IPS-NIHi11 (cell line): ENCODE data around the gene CNMD.
A peak's percentile ranks its signal among the peaks of the same experiment; 100 is the strongest.

Source experiments
- DNase-seq: peaks from one replicate; pipeline ENCODE4 v3.0.0; 2012; ENCODE audit warnings: mixed read lengths, low spot score

CNMD gene

GRCh38 chr13:52739468-52740071, at the start of gene CNMD:
CNMD (minus strand) TSS chr13:52739820; CDS start chr13:52739701, 119 bp downstream.
- peak; percentile 36 for DNase-seq

- no peak for DNase-seq
Observed at GRCh38 chr13:52788011-52788410, 48.4 kb upstream of the CNMD start.

- DNase-seq: no peak
Observed at GRCh38 chr13:52787235-52787634, 47.6 kb upstream of the CNMD start.

GRCh38 chr13:52786766-52787165, 47.1 kb upstream of the CNMD start:
- no peak for DNase-seq

- DNase-seq: no peak
Observed at GRCh38 chr13:52785739-52786138, 46.1 kb upstream of the CNMD start.

GRCh38 chr13:52784591-52785340, 45.1 kb upstream of the CNMD start:
- no peak for DNase-seq

GRCh38 chr13:52783943-52784342, 44.3 kb upstream of the CNMD start:
- no peak for DNase-seq

GRCh38 chr13:52782471-52783448, 43.1 kb upstream of the CNMD start:
- DNase-seq: no peak

- DNase-seq: no peak
Observed at GRCh38 chr13:52780611-52781010, 41.0 kb upstream of the CNMD start.

- DNase-seq: no peak
Observed at GRCh38 chr13:52780092-52780491, 40.5 kb upstream of the CNMD start.

GRCh38 chr13:52779103-52779502, 39.5 kb upstream of the CNMD start:
- DNase-seq: peak; percentile 16

GRCh38 chr13:52776726-52777125, 37.1 kb upstream of the CNMD start:
- DNase-seq: no peak

- no peak for DNase-seq
Observed at GRCh38 chr13:52775511-52775910, 35.9 kb upstream of the CNMD start.

- no peak for DNase-seq
Observed at GRCh38 chr13:52767949-52768516, 28.4 kb upstream of the CNMD start.

- no peak for DNase-seq
Observed at GRCh38 chr13:52765611-52766390, 26.2 kb upstream of the CNMD start.

- no peak for DNase-seq
Observed at GRCh38 chr13:52760077-52760476, 20.5 kb upstream of the CNMD start.

- no peak for DNase-seq
Observed at GRCh38 chr13:52758114-52758513, 18.5 kb upstream of the CNMD start.

- no peak for DNase-seq
Observed at GRCh38 chr13:52751196-52751595, 11.6 kb upstream of the CNMD start.

GRCh38 chr13:52750713-52751112, 11.1 kb upstream of the CNMD start:
- no peak for DNase-seq

- no peak for DNase-seq
Observed at GRCh38 chr13:52749419-52749818, 9.8 kb upstream of the CNMD start.

GRCh38 chr13:52746141-52746540, 6.5 kb upstream of the CNMD start:
- no peak for DNase-seq
